ENCODE results near the gene IGSF3. TPM values are rescaled to one million over a fixed set of nuclear protein-coding genes. Genes with fewer than 3 reads are reported as not detected.
"Not testable (repeated sequence)": the region's sequence is repeated elsewhere in the genome, so short reads cannot be mapped to it uniquely, and the experiment has no call there.

The IGSF3 gene
- total and polyA plus RNA-seq, 2 donors (not counting 1 experiment from before 2014, with no cell fraction given), result under 0.01 to 0.02 TPM

DNA sequence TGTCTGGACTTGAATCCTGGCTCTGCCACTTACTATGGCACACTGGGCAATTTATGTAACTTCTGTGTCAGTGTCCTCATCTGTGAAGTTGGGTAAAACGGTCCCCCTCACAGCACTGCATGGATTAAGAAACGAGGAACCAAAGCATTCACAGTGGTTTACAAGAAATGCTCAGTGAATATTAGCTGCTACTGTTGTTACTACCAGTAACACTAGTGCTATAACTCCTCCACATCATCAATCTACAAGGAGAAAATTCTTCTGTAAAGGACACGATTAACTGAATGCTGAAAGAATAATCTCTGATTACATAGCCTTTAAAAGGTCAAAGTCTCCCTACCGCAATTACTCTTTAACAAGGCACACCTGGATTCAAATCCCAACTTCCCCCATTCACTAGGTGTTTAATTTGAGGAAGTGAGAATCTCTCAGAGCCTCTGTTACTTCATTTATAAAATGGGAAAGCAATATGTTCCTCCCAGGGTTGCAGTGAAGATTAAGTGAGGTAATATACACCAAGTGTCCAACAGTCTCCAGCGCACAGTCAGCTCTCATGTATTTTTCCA is 70.7 kb downstream of the IGSF3 start:
- DNase-seq (ENCODE audit: low read depth in 2 of 2); H3K4me3 ChIP-seq (replicated peaks in 1 of 4; ENCODE audit: control extremely low read depth in 1 of 4, insufficient read depth in 1 of 4, low read depth in 3 of 4, low read length in 4 of 4); H3K27ac ChIP-seq (ENCODE audit: insufficient read depth, low read length); H3K27me3 ChIP-seq (ENCODE audit: control insufficient read depth, insufficient read depth, low read length); H3K9ac ChIP-seq (ENCODE audit: insufficient read depth, low read length); H3K4me2 ChIP-seq (ENCODE audit: extremely low read depth, insufficient read depth, low read length); H3K79me2 ChIP-seq (ENCODE audit: control insufficient read depth, insufficient read depth, low read length); H3K4me1 ChIP-seq (ENCODE audit: control insufficient read depth, extremely low read depth, insufficient read depth, low read length); H3K36me3 ChIP-seq (ENCODE audit: control insufficient read depth, insufficient read depth, low read length); H3K9me3 ChIP-seq (ENCODE audit: control insufficient read depth, insufficient read depth, low read depth, low read length); H4K20me1 ChIP-seq (ENCODE audit: control insufficient read depth, extremely low read depth, insufficient read depth, low read length); H2AFZ ChIP-seq (ENCODE audit: low read length): not testable (repeated sequence)

DNA sequence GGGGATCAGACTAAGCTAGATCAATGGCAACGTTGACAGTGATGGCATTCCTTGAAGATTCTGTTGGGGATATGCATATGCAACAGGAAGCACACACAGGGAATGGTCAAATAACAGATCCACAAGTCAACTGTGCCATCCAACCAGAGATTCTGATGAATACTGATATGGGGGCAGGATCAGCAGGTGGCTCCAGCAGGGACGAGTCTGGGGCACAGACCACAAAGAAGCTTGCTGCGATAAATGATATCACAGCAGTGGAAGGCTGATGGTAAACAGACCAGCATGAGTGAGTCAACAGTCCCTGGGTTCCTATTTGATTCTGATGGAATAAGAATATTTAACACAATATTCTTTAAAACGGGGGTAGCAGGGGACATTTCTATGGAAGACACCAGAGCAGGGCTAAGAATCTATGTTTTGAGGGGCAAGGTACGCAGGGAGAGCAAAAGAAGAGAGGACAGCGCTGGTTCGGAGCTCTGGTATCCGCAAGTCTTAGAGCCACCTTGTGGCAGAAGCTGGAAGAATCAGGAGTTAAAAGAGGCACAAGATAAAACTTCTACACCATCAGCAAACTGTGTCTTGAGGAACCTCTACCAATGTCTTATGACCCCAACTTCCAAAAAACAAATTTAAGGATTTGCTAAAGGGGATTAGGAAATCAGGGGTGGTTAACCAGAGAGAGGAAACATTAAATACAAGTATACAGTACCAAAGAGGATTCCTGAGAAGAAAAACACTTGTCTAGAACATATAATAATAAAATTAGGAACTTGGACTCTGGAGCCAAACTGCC is 71.4 kb downstream of the IGSF3 start:
- TF ChIP-seq, protein P1, sequence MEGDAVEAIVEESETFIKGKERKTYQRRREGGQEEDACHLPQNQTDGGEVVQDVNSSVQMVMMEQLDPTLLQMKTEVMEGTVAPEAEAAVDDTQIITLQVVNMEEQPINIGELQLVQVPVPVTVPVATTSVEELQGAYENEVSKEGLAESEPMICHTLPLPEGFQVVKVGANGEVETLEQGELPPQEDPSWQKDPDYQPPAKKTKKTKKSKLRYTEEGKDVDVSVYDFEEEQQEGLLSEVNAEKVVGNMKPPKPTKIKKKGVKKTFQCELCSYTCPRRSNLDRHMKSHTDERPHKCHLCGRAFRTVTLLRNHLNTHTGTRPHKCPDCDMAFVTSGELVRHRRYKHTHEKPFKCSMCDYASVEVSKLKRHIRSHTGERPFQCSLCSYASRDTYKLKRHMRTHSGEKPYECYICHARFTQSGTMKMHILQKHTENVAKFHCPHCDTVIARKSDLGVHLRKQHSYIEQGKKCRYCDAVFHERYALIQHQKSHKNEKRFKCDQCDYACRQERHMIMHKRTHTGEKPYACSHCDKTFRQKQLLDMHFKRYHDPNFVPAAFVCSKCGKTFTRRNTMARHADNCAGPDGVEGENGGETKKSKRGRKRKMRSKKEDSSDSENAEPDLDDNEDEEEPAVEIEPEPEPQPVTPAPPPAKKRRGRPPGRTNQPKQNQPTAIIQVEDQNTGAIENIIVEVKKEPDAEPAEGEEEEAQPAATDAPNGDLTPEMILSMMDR (conservative IDR thresholded peaks at IDR 0.05 in 1 of 2, IDR thresholded peaks at IDR 0.05 in 1 of 2; ENCODE audit: low read depth in 1 of 2, low read length in 2 of 2), result peak; percentile 46 to 60
- not testable (repeated sequence) for H2AFZ ChIP-seq (ENCODE audit: low read length); H3K9ac ChIP-seq (ENCODE audit: insufficient read depth, low read length); H3K27ac ChIP-seq (ENCODE audit: insufficient read depth, low read length); H3K4me1 ChIP-seq (ENCODE audit: control insufficient read depth, extremely low read depth, insufficient read depth, low read length); H3K27me3 ChIP-seq (ENCODE audit: control insufficient read depth, insufficient read depth, low read length); H3K36me3 ChIP-seq (ENCODE audit: control insufficient read depth, insufficient read depth, low read length); H3K9me3 ChIP-seq (ENCODE audit: control insufficient read depth, insufficient read depth, low read depth, low read length); H4K20me1 ChIP-seq (ENCODE audit: control insufficient read depth, extremely low read depth, insufficient read depth, low read length); H3K79me2 ChIP-seq (ENCODE audit: control insufficient read depth, insufficient read depth, low read length)
- Histone ChIP-seq H3K4me3 (replicated peaks in 1 of 4; ENCODE audit: control extremely low read depth in 1 of 4, insufficient read depth in 1 of 4, low read depth in 3 of 4, low read length in 4 of 4) (peak overlapping the region in 1 of 4 experiments; percentile 21), H3K4me2 (ENCODE audit: extremely low read depth, insufficient read depth, low read length) (peak overlapping the region; percentile 64)
- peak; percentile 18 to 50 for DNase-seq (ENCODE audit: low read depth in 2 of 2)

DNA sequence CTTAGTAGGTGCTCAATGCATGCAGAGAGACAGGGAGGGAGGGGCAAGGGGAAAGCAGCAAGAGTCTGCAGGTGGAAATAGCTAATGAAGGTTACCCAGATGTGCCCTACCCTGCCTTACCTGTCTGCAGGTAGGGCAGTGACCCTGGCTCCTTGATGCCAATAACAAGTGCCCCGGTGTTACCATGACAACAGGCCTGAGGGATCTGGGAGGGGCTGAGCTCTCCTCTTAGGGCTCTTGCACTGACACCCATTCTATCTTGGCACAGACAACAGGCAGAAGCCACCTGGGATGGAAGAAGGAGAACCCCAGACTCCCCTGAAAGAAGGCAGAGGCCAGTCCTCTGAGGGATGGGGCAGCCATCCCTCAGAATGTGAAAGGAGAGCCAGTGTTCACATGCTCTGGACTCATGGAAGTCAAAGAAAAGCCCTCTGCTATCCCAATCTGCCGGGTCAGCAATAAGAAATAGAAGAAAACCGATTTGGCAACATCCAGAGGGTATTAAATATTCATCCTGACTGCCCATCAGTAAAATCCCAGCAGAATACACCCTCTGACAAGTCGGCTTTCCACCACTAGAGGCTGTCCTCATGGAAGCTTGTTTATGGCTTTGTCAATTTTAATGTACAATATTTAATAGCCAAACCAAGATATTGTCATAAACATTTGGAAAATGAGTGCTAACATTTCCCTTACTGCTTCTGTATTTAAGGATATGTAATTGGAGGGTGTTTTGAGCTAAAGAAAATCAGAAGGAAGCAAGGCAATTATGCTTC is 72.3 kb downstream of the IGSF3 start:
- not testable (repeated sequence) for H4K20me1 ChIP-seq (ENCODE audit: control insufficient read depth, extremely low read depth, insufficient read depth, low read length); H3K36me3 ChIP-seq (ENCODE audit: control insufficient read depth, insufficient read depth, low read length); H3K4me3 ChIP-seq (replicated peaks in 1 of 4; ENCODE audit: control extremely low read depth in 1 of 4, insufficient read depth in 1 of 4, low read depth in 3 of 4, low read length in 4 of 4); H3K4me2 ChIP-seq (ENCODE audit: extremely low read depth, insufficient read depth, low read length); H3K9ac ChIP-seq (ENCODE audit: insufficient read depth, low read length); H3K4me1 ChIP-seq (ENCODE audit: control insufficient read depth, extremely low read depth, insufficient read depth, low read length); H3K9me3 ChIP-seq (ENCODE audit: control insufficient read depth, insufficient read depth, low read depth, low read length); H3K27ac ChIP-seq (ENCODE audit: insufficient read depth, low read length); H2AFZ ChIP-seq (ENCODE audit: low read length); H3K79me2 ChIP-seq (ENCODE audit: control insufficient read depth, insufficient read depth, low read length); H3K27me3 ChIP-seq (ENCODE audit: control insufficient read depth, insufficient read depth, low read length)
- peak in 1 of 2 donors; percentile 22 for DNase-seq (ENCODE audit: low read depth in 2 of 2)
- TF ChIP-seq, protein P1 (conservative IDR thresholded peaks at IDR 0.05 in 1 of 2, IDR thresholded peaks at IDR 0.05 in 1 of 2; ENCODE audit: low read depth in 1 of 2, low read length in 2 of 2), result peak; percentile 21 to 55

DNA sequence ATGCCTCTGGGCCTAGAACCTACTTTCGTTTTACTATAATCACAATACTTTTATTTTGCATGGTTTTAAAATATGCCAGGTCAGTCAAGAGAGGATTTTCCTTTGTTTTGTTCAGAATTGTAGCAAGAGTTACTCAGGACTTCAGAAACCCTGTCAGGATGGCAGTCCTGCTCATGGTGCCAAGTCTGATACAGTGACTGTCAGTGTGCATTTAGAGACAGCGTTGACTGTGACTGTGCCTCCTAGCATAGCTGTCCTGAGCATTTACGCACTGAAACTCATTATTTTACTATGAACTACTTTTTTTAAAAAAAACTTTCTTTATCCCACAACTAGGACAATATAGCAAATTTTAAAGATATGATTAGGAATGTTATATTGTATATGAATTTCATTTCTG is 73.6 kb downstream of the IGSF3 start:
- not testable (repeated sequence) for H2AFZ ChIP-seq (ENCODE audit: low read length); H4K20me1 ChIP-seq (ENCODE audit: control insufficient read depth, extremely low read depth, insufficient read depth, low read length); DNase-seq (ENCODE audit: low read depth in 2 of 2); H3K36me3 ChIP-seq (ENCODE audit: control insufficient read depth, insufficient read depth, low read length); H3K9me3 ChIP-seq (ENCODE audit: control insufficient read depth, insufficient read depth, low read depth, low read length); H3K4me3 ChIP-seq (replicated peaks in 1 of 4; ENCODE audit: control extremely low read depth in 1 of 4, insufficient read depth in 1 of 4, low read depth in 3 of 4, low read length in 4 of 4); H3K79me2 ChIP-seq (ENCODE audit: control insufficient read depth, insufficient read depth, low read length); H3K9ac ChIP-seq (ENCODE audit: insufficient read depth, low read length); H3K4me2 ChIP-seq (ENCODE audit: extremely low read depth, insufficient read depth, low read length); H3K27ac ChIP-seq (ENCODE audit: insufficient read depth, low read length); H3K27me3 ChIP-seq (ENCODE audit: control insufficient read depth, insufficient read depth, low read length); H3K4me1 ChIP-seq (ENCODE audit: control insufficient read depth, extremely low read depth, insufficient read depth, low read length)

DNA sequence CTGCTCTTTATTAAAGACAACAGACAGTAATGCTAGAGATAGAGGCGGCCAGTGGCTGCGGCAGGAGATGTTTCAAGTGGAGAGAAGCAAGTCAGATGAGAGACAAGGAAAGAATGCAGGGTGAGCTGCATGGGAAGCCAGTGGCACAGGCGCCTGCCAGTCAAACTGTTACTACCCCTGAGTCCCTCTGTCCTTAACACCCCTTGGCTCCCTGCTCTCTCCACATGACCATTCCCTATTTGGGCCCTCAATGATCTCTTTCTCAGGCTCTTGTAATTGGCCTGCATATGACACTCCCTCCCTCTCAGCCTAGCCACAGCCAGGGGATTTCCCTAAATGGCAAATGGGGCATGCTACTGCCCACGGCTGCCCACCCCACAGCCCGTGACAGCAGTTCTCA is 74.1 kb downstream of the IGSF3 start:
- not testable (repeated sequence) for DNase-seq (ENCODE audit: low read depth in 2 of 2); H3K36me3 ChIP-seq (ENCODE audit: control insufficient read depth, insufficient read depth, low read length); H3K4me1 ChIP-seq (ENCODE audit: control insufficient read depth, extremely low read depth, insufficient read depth, low read length); H2AFZ ChIP-seq (ENCODE audit: low read length); H3K27ac ChIP-seq (ENCODE audit: insufficient read depth, low read length); H3K27me3 ChIP-seq (ENCODE audit: control insufficient read depth, insufficient read depth, low read length); H3K4me2 ChIP-seq (ENCODE audit: extremely low read depth, insufficient read depth, low read length); H3K9ac ChIP-seq (ENCODE audit: insufficient read depth, low read length); H3K9me3 ChIP-seq (ENCODE audit: control insufficient read depth, insufficient read depth, low read depth, low read length); H4K20me1 ChIP-seq (ENCODE audit: control insufficient read depth, extremely low read depth, insufficient read depth, low read length); H3K4me3 ChIP-seq (replicated peaks in 1 of 4; ENCODE audit: control extremely low read depth in 1 of 4, insufficient read depth in 1 of 4, low read depth in 3 of 4, low read length in 4 of 4); H3K79me2 ChIP-seq (ENCODE audit: control insufficient read depth, insufficient read depth, low read length)
